ENCODE data around the gene GATA3.

GATA3 gene

DNA sequence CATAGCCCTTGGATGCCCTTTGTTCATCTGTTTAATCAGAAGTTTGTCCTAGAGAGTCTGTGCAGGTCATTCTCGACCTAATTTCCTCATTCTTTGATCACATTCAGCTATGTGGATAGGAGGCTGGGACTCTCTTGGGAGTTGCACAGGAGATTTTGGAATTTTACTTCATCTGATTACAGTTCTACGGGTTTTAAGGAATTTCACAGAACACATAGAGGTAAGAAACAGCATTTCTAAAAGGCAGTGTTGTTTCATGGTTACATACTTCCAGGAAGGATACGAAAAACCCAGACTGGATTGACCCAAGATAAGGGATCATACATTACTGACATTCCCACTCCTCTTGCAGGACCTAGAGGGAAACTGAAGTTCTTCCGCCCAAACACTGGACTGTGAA, 45.9 kb downstream of the GATA3 start:
- Histone ChIP-seq H3K4me3 (replicated peaks; ENCODE audit: insufficient read depth, low read length) (no peak overlapping the region), H3K27me3 (ENCODE audit: insufficient read depth, poor library complexity, severe bottlenecking) (no peaks in the 10 kb centered on the region), H3K27ac (replicated peaks) (no peak overlapping the region)
- TF ChIP-seq GABPA (IDR thresholded peaks at IDR 0.05; ENCODE audit: low read depth) (no peak), SPI1 (IDR thresholded peaks at IDR 0.05; ENCODE audit: borderline replicate concordance, low read depth) (no peak), POLR2AphosphoS5 (IDR thresholded peaks at IDR 0.05; ENCODE audit: low read depth) (no peak)
- TF ChIP-seq, protein P1, sequence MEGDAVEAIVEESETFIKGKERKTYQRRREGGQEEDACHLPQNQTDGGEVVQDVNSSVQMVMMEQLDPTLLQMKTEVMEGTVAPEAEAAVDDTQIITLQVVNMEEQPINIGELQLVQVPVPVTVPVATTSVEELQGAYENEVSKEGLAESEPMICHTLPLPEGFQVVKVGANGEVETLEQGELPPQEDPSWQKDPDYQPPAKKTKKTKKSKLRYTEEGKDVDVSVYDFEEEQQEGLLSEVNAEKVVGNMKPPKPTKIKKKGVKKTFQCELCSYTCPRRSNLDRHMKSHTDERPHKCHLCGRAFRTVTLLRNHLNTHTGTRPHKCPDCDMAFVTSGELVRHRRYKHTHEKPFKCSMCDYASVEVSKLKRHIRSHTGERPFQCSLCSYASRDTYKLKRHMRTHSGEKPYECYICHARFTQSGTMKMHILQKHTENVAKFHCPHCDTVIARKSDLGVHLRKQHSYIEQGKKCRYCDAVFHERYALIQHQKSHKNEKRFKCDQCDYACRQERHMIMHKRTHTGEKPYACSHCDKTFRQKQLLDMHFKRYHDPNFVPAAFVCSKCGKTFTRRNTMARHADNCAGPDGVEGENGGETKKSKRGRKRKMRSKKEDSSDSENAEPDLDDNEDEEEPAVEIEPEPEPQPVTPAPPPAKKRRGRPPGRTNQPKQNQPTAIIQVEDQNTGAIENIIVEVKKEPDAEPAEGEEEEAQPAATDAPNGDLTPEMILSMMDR (IDR thresholded peaks at IDR 0.05; ENCODE audit: insufficient read depth, low read length), result no peak
- TF ChIP-seq, protein P2, sequence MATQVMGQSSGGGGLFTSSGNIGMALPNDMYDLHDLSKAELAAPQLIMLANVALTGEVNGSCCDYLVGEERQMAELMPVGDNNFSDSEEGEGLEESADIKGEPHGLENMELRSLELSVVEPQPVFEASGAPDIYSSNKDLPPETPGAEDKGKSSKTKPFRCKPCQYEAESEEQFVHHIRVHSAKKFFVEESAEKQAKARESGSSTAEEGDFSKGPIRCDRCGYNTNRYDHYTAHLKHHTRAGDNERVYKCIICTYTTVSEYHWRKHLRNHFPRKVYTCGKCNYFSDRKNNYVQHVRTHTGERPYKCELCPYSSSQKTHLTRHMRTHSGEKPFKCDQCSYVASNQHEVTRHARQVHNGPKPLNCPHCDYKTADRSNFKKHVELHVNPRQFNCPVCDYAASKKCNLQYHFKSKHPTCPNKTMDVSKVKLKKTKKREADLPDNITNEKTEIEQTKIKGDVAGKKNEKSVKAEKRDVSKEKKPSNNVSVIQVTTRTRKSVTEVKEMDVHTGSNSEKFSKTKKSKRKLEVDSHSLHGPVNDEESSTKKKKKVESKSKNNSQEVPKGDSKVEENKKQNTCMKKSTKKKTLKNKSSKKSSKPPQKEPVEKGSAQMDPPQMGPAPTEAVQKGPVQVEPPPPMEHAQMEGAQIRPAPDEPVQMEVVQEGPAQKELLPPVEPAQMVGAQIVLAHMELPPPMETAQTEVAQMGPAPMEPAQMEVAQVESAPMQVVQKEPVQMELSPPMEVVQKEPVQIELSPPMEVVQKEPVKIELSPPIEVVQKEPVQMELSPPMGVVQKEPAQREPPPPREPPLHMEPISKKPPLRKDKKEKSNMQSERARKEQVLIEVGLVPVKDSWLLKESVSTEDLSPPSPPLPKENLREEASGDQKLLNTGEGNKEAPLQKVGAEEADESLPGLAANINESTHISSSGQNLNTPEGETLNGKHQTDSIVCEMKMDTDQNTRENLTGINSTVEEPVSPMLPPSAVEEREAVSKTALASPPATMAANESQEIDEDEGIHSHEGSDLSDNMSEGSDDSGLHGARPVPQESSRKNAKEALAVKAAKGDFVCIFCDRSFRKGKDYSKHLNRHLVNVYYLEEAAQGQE (IDR thresholded peaks at IDR 0.05; ENCODE audit: insufficient replicate concordance, low read depth), result no peak
- DNase-seq (ENCODE audit: low read depth in 1 of 2, low spot score in 1 of 2), result no peak

DNA sequence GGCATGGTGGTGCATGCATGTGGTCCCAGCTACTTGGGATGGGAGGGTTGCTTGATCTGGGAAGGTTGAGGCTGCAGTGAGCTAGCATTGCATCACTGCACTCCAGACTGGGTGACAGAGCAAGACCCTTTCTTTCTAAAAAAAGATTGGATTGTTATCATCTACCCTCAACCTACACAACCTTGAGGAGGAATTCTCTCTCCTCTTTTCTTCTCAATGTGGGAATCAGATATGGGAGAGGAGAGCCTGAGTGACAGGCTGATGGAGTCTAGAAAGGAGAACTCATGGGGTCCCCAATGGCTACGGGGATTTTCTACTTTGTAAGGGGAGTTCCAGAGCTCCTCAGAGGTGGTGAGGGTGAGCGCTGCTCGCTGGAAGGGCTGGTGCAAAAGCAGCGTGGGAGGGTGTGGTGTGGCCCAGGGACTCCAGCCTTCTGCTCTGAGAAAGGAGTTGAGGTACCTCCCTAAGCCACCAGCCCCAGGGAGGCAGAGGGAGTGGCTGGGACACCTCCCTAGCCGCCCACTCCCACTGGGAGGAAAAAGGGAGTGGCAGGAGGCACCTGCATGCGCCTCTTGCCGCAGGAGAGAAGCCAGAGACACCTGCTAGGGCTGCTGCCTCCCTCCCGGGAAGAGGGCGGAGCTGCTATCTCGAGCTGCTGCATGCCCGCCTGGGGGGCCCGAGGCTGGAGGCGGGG, 48.4 kb downstream of the GATA3 start:
- no peaks in the 10 kb centered on the region for H3K27me3 ChIP-seq (ENCODE audit: insufficient read depth, poor library complexity, severe bottlenecking)
- TF ChIP-seq, protein P1 (IDR thresholded peaks at IDR 0.05; ENCODE audit: insufficient read depth, low read length), result no peak
- no peak for TF ChIP-seq GABPA (IDR thresholded peaks at IDR 0.05; ENCODE audit: low read depth)
- no peak for DNase-seq (ENCODE audit: low read depth in 1 of 2, low spot score in 1 of 2)
- H3K27ac ChIP-seq (replicated peaks), result no peak overlapping the region
- no peak overlapping the region for H3K4me3 ChIP-seq (replicated peaks; ENCODE audit: insufficient read depth, low read length)

DNA sequence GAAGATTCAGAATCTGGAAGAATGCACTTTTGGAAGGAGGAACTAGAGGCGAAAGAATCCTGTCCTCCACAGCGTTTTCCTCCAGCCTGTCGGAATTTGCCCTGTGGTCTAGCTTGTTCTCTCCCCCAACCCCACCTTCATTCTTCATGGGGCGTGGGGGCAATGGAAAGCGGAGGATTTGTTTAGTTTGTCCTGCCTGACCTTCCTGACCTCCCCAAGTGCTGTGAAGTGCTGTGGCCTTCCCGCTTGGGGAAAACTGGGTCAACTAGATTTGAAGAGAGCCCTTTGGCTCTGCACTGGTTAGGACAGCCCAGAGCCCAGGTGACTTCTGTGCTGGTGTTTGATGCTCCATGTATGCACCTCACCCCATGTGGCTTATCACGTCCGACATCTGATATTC, 49.1 kb downstream of the GATA3 start:
- DNase-seq (ENCODE audit: low read depth in 1 of 2, low spot score in 1 of 2), result no peak
- Histone ChIP-seq H3K4me3 (replicated peaks; ENCODE audit: insufficient read depth, low read length) (no peak overlapping the region), H3K27me3 (ENCODE audit: insufficient read depth, poor library complexity, severe bottlenecking) (no peaks in the 10 kb centered on the region), H3K27ac (replicated peaks) (no peak overlapping the region)
- TF ChIP-seq GABPA (IDR thresholded peaks at IDR 0.05; ENCODE audit: low read depth) (no peak), SPI1 (IDR thresholded peaks at IDR 0.05; ENCODE audit: borderline replicate concordance, low read depth) (no peak), POLR2AphosphoS5 (IDR thresholded peaks at IDR 0.05; ENCODE audit: low read depth) (no peak)
- TF ChIP-seq, protein P1 (IDR thresholded peaks at IDR 0.05; ENCODE audit: insufficient read depth, low read length), result no peak
- TF ChIP-seq, protein P2 (IDR thresholded peaks at IDR 0.05; ENCODE audit: insufficient replicate concordance, low read depth), result no peak

DNA sequence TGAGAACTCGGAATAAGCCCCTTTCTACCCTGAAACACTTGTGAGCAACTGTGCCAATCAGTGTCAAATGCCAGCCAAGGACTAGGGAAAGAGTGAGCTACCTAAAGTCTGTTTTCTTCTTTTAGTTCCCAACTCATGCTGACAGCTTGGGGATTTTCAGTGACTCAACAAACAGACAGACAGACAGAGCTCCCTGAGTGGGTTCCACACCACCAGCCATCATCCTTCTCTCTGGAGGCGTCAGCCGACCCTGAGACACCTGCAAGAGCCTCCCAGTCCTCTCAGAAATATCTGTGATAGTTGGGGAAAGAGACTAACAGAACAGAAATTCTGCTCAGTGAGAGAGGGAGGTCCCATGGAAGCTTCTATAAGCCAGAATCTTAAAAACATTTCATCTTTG, 49.5 kb downstream of the GATA3 start:
- no peak overlapping the region for H3K4me3 ChIP-seq (replicated peaks; ENCODE audit: insufficient read depth, low read length)
- H3K27me3 ChIP-seq (ENCODE audit: insufficient read depth, poor library complexity, severe bottlenecking), result no peaks in the 10 kb centered on the region
- DNase-seq (ENCODE audit: low read depth in 1 of 2, low spot score in 1 of 2), result no peak

More for the DNA sequence above, 49.5 kb downstream of the GATA3 start:
- TF ChIP-seq, protein P2 (IDR thresholded peaks at IDR 0.05; ENCODE audit: insufficient replicate concordance, low read depth), result no peak
- TF ChIP-seq, protein P1 (IDR thresholded peaks at IDR 0.05; ENCODE audit: insufficient read depth, low read length), result no peak
- TF ChIP-seq POLR2AphosphoS5 (IDR thresholded peaks at IDR 0.05; ENCODE audit: low read depth) (no peak), SPI1 (IDR thresholded peaks at IDR 0.05; ENCODE audit: borderline replicate concordance, low read depth) (no peak)
- no peak overlapping the region for H3K27ac ChIP-seq (replicated peaks)

Measured in HL-60 (cell line).